KMS-11 (cell line): Measurements from ENCODE around the gene KRTAP2-4.

Experiments used
- H2AFZ ChIP-seq: fragments of 200-600 bp; sonication (generic); 2 replicates; pipeline ENCODE4 v1.6.1; 2016; ENCODE audit warnings: antibody characterized with exemption, mixed run types, low read depth
- H3K27ac ChIP-seq: fragments of 200-600 bp; sonication (generic); 2 replicates; pipeline ENCODE4 v1.6.1; 2016; ENCODE audit warnings: mild to moderate bottlenecking, mixed run types
- H3K27me3 ChIP-seq: fragments of 200-600 bp; sonication (generic); 2 replicates; pipeline ENCODE4 v1.6.1; 2017; ENCODE audit warnings: mild to moderate bottlenecking, low read depth, mixed run types, moderate library complexity; ENCODE audit not compliant: insufficient read depth
- H3K36me3 ChIP-seq: fragments of 200-600 bp; sonication (generic); 2 replicates; pipeline ENCODE4 v1.6.1; 2017; ENCODE audit warnings: mild to moderate bottlenecking, mixed run types; ENCODE audit not compliant: insufficient read depth
- H3K4me1 ChIP-seq: fragments of 200-600 bp; sonication (generic); 2 replicates; pipeline ENCODE4 v1.6.1; 2016; ENCODE audit warnings: mild to moderate bottlenecking, low read depth, mixed run types; ENCODE audit not compliant: poor library complexity, severe bottlenecking
- H3K4me2 ChIP-seq: fragments of 200-600 bp; sonication (generic); 2 replicates; pipeline ENCODE4 v1.7.0; 2016; ENCODE audit warnings: mild to moderate bottlenecking, mixed run types
- H3K4me3 ChIP-seq: fragments of 200-600 bp; sonication (generic); IDR thresholded peaks from 2 replicates; pipeline ENCODE4 v1.6.1; 2017; ENCODE audit warnings: low read depth, low read length, mixed read lengths; ENCODE audit not compliant: insufficient read depth
- H3K79me2 ChIP-seq: fragments of 200-600 bp; sonication (generic); 2 replicates; pipeline ENCODE4 v1.6.1; 2016; ENCODE audit warnings: low read depth, mixed run types; ENCODE audit not compliant: insufficient read depth
- H3K9ac ChIP-seq: fragments of 200-600 bp; sonication (generic); 2 replicates; pipeline ENCODE4 v1.6.1; 2016; ENCODE audit warnings: mild to moderate bottlenecking, mixed run types
- H4K20me1 ChIP-seq: fragments of 200-600 bp; sonication (generic); 2 replicates; pipeline ENCODE4 v1.6.1; 2016; ENCODE audit warnings: mild to moderate bottlenecking, mixed run types; ENCODE audit not compliant: insufficient read depth
- TF ChIP-seq, protein P1 (sequence below): fragments of 200-600 bp; sonication (generic); conservative IDR thresholded peaks from 2 replicates; pipeline ENCODE4 v1.6.1; 2017; ENCODE audit warnings: low read depth, mild to moderate bottlenecking, antibody characterized with exemption, low read length, moderate library complexity, mixed read lengths

The KRTAP2-4 gene

DNA sequence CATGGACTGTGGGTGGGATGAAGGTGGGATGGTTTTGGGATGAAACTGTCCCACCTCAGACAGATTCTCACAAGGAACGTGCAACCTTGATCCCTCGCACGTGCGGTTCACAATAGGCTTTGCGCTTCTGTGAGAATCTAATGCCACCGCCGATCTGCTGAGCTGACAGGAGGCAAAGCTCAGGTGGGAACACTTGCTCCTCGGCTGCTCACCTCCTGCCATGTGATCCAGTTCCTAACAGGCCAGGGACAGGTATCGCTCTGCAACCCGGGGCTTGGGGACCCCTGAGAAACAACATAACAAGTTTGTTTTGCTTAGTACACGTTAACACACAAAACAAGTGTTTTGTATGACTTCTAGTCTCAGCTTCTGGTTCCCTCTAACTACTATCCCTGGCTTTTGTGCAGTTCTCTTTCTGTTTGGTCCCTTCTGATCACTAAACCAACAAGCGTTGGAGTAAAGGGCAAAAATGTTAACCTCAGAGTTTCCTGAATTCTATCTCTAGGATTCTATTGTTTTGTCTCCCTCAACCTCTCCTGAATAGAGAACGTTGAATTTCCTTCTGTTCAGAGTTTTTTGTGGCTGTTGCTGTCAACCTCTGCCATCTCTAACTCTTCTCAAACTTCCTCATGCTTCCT is 49.0 kb downstream of the KRTAP2-4 start:
- Histone ChIP-seq H3K27me3 (no peaks in the 10 kb centered on the region), H3K4me3 (no peak overlapping the region), H3K9ac (no peak overlapping the region), H3K79me2 (no peaks in the 10 kb centered on the region), H4K20me1 (no peaks in the 10 kb centered on the region), H3K36me3 (no peaks in the 10 kb centered on the region), H3K4me2 (no peak overlapping the region), H3K27ac (no peak overlapping the region), H2AFZ (no peak overlapping the region), H3K4me1 (no peaks in the 10 kb centered on the region)
- TF ChIP-seq, protein P1, sequence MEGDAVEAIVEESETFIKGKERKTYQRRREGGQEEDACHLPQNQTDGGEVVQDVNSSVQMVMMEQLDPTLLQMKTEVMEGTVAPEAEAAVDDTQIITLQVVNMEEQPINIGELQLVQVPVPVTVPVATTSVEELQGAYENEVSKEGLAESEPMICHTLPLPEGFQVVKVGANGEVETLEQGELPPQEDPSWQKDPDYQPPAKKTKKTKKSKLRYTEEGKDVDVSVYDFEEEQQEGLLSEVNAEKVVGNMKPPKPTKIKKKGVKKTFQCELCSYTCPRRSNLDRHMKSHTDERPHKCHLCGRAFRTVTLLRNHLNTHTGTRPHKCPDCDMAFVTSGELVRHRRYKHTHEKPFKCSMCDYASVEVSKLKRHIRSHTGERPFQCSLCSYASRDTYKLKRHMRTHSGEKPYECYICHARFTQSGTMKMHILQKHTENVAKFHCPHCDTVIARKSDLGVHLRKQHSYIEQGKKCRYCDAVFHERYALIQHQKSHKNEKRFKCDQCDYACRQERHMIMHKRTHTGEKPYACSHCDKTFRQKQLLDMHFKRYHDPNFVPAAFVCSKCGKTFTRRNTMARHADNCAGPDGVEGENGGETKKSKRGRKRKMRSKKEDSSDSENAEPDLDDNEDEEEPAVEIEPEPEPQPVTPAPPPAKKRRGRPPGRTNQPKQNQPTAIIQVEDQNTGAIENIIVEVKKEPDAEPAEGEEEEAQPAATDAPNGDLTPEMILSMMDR = no peak

DNA sequence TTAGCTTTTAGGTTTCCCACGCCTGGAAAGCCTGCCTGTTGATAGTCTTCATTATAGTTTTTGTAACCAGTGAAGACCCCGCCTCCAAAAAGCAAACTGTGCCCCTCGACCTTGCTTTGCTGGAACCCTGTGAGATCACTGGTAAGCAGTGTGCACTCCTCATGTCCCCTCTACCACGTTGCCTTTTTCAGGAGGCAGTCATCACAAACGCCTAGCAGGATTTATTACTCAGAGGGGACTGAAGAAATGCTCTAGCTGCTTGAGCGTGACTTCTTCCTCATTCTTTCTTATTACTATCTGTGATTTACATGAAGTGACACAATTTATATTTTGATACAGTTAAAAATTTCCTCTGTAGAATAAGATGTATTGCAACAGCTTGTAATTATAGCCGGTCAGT is 50.2 kb downstream of the KRTAP2-4 start:
- H4K20me1 ChIP-seq = no peaks in the 10 kb centered on the region
- H3K4me3 ChIP-seq = no peak overlapping the region
- H3K4me2 ChIP-seq = no peak overlapping the region
- no peaks in the 10 kb centered on the region for H3K27me3 ChIP-seq
- H3K79me2 ChIP-seq = no peaks in the 10 kb centered on the region
- no peak overlapping the region for H3K27ac ChIP-seq
- no peak overlapping the region for H3K9ac ChIP-seq
- no peak overlapping the region for H2AFZ ChIP-seq
- no peaks in the 10 kb centered on the region for H3K36me3 ChIP-seq
- H3K4me1 ChIP-seq = no peaks in the 10 kb centered on the region
- TF ChIP-seq, protein P1 = no peak
